HCEC 1CT (cell line): ENCODE data around the gene ATP7B.
A peak's percentile ranks its signal among the peaks of the same experiment; 100 is the strongest.
"Not testable (repeated sequence)": the region's sequence is repeated elsewhere in the genome, so short reads cannot be mapped to it uniquely, and the experiment has no call there.

Experiments
- DNase-seq: peaks from one replicate; pipeline ENCODE4 v3.0.0-alpha.2; 2017

Gene ATP7B

GRCh38 chr13:52005841-52006522 lies 5.3 kb downstream of the ATP7B start:
- DNase-seq = no peak

GRCh38 chr13:52004511-52005170 lies 6.6 kb downstream of the ATP7B start:
- no peak for DNase-seq

DNA sequence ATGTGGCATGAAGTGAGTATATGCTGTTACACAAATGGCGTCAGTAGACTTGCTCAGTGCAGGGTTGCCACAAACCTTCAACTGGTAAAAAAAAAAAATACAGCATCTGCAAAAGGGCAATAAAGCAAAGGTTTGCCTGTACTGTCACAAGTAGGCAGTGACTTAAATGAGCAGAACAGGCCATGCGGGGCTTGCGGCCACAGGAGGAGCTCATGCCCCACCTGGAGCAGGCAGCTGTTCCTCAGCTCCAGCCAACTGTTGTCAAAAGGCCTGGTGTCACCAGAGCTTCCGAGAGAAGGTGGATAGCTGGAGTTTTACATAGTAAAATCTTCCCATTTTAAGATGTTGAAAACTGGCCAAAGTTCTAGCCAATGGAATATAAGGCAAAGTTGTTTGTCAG lies 7.7 kb downstream of the ATP7B start:
- no peak for DNase-seq

- no peak for DNase-seq
Measured at GRCh38 chr13:52002361-52002760, 8.9 kb downstream of the ATP7B start.

DNA sequence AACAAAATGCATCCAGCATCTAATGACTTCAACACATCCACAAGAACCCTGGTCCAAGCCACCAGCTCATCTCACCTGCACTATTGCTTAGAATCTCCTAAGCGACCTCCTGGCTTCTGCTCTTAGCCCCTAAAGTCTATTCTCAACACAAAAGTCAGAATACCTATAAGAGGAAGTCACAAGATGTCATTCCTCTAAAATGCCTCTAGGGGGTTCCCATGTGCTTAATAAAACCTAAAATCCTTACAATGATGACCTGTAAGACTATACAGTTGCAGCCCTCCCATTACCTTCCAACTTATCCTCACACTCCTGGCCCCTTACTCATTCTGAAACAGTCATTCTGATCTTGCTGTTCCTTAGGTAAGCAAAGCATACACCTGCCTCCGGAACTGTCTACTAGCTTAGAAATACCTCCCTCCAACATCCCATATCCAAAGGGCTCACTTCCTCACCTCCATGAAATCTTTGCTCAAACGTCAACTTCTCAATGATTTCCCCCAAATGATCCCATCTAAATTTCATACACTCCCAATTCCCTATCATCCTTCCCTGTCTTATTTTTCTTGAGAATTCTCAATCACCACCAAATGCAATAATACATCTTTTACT lies 10.0 kb downstream of the ATP7B start:
- DNase-seq = peak; percentile 59

- DNase-seq = no peak
Measured at GRCh38 chr13:51999921-52000320, 11.3 kb downstream of the ATP7B start.

DNA sequence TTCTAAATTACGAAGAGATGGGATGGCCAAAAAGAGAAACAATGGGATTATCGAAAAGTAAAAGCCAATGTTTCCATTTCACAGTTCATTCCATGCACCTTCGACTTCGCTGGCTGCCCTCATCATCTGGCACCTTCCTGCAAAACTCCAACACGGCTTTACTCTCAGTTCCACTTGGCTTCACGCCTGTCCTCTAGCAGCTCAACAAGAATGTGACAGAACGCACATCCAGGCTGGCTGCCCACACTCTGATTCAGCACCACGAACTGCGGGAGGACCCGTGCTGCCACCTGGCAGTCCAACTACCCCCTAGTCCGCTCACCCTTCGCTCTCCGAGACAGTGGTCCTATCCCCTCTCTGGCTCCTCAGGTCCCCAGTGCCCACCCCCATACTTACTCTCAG lies 11.7 kb downstream of the ATP7B start:
- no peak for DNase-seq

GRCh38 chr13:51998723-51999509 lies 12.3 kb downstream of the ATP7B start:
- no peak for DNase-seq

DNA sequence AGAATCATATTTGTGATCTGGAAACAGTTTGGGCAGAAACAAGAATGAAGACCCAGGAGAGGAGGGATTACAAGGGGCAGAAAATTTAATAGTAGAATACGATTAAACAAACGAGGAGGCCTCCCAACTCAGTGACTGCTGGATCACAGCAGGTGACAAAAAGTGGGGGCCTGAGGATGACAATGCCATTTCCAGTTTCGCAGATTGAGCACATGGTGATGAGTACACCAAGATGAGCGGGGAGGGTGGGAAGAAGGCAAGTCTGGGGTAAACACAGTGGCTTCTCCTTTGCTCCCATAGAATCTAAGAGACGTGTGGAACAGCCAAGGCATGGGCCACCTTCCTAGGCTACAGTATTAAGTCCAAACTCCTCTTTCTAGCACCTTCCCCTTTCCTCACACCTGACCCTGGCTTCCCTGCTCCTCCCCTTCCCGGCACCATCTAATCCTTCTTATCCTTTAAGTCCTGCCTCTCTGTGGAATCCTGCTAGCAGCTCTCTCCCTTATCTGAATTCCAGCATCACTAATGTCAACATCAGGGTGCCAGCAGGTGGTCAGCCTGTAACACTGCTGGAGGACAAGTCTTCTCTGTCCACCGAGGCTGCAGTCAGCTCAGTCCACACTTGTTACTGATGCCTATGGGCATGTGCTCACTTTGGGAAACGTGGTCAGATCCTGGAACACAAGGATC lies 13.5 kb downstream of the ATP7B start:
- DNase-seq = no peak

DNA sequence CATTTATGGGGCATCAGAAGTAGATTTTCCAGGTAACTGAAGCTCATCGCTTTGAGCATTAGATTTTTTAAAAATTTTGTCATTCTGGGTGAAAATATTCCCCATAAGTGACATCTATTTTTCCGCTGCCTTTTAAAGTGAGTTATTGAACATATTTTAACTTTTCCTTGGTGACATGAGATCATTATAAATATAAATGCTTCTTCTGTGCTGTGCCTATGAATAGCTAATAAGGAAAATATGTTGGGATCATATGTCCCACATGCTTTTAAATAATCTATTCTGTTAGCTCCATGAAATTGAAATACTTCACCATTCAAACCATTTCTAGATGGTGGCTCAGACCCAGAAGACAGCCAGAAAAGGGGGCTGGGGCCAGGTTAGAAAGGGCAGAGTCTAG lies 14.1 kb downstream of the ATP7B start:
- no peak for DNase-seq

GRCh38 chr13:51996641-51997040 lies 14.6 kb downstream of the ATP7B start:
- no peak for DNase-seq

GRCh38 chr13:51995677-51996551 lies 15.3 kb downstream of the ATP7B start:
- DNase-seq = no peak

GRCh38 chr13:51993713-51994112 lies 17.5 kb downstream of the ATP7B start:
- DNase-seq = no peak

DNA sequence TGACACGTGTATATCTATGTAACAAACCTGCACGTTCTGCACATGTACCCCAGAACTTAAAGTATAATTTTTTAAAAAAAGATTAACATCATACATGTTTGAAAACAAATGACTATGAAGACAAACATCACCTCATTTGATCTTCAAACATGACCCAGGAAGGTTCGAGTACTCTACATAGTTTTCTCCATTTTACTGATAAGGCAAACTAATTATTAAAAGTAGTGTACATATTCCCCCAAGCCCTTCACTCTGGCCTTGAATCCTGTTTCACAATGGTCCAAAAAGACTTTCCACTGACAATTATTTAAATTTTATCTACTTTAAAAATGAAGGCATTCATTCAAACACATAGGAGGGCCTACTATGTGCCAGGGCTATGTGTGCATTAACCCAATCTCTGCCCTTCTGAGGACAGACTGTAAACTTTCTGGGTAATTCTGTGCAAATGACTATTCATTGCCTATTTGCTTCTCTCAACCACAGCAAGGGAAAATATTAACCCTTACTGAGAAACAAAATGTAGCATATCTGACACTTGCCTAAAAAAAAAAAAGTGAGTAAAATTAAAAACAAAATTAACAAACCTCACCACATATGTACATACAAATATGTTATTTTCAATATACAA lies 22.1 kb downstream of the ATP7B start:
- no peak for DNase-seq

DNA sequence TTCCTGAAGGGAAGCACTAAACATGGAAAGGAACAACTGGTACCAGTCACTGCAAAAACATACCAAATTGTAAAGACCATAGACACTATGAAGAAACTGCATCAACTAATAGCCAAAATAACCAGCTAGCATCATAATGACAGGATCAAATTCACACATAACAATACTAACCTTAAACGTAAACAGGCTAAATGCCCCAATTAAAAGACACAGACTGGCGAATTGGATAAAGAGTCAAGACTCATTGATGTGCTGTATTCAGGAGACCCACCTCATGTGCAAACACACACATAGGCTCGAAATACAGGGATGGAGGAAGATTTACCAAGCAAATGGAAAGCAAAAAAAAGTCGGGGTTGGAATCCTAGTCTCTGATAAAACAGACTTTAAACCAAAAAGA lies 26.3 kb downstream of the ATP7B start:
- not testable (repeated sequence) for DNase-seq

DNA sequence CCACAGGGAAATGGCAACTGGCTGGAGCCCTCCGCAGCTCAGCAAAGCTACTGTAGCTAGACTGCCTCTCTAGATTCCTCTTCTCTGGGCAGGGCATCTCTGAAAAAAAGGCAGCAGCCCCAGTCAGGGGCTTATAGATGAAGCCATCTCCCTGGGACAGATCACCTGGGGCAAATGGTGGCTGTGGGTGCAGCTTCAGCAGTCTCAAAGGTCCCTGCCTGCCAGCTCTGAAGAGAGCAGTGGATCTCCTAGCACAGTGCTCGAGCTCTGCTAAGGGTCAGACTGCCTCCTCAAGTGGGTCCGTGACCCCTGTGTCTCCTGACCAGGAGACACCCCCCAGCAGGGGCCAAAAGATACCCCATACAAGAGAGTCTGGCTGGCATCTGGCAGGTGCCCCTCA lies 28.0 kb downstream of the ATP7B start:
- DNase-seq = not testable (repeated sequence)

GRCh38 chr13:51981355-51981754 lies 29.9 kb downstream of the ATP7B start:
- no peak for DNase-seq

DNA sequence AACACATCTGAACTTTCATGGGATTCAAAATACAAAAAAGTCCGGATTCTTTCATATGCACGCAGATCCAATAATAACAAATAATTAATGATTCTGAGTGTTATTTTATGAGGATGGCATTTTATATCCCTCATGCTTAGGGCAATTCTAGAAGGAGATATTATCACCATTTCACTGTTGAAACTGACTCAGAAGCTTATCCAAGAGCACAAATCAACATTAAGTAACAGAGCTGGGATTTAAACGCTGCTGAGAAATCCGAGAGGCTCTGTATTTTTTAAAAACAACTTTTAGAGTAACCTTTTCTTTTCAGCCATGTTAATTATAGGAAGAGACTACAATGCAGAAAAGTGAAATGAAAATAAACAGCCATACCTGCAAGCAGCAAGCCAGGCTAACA lies 30.3 kb downstream of the ATP7B start:
- DNase-seq = no peak

DNA sequence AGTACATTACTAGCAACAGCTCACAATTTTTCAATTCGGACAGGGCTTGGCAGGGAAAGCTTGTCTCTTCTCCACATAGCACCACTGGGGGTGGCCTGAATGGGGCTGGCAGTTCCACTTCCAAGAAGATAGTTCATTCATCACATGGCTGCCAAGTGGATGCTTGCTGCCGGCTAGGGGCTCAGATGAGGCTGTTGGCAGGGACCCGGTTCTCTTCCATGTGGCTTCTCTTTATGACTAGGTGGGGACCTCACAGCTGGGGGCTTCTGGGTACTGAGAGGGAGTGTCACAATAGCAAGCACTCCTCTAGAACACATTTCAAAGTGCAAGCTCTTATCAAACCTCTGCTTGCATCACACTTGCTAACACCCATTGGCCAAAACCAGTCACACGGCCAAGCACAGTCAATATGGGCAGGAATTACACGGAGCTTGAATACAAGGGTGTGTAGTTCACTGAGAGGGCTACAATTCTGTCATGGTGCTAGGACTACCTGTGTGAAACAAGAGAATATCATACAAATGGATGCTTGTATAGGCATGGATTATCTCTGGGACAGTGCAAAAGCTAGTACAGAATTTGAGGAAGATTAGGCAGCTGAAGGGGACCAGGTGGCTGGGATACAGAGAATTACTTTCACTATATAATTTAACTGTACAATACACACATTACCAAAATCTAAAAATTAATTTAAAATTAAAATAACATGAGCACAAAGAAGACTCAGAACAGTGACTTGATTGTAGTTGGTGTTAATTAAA lies 32.3 kb downstream of the ATP7B start:
- DNase-seq = no peak

DNA sequence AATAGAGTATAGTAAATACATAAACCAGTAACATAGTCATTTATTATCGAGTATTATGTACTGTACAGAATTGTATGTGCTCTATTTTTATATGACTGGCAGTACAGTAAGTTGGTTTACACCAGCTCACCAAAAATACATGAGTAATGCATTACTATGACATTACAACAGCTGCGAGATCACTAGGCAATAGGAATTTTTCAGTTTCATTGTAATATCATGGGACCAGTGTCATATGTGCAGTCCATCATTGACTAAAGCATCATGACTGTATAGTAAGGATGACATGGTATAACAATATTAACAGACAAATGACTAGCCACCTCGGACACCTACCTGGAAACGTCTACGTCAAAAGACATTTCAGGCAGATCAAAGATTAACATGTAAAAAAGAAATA lies 33.6 kb downstream of the ATP7B start:
- DNase-seq = no peak

DNA sequence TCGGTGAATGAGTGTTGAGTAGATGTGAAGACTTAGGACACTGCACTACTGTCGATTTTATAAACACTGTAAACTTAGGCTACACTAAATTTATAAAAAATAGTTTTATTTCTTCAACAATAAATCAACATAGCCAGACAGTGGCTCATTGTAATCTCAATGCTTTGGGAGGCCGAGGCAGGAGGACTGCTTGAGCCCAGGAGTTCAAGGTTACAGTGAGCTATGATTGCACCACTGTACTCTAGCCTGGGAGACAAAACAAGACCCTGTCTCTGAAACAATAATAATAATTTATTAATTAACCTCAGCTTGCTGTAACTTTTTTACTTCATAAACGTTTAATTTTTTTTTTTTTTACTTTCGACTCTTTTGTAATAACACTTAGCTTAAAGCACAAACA lies 34.4 kb downstream of the ATP7B start:
- DNase-seq = no peak
